Karpas-422 (cell line): ENCODE results near the gene ZFAND2A. TPM values are rescaled to one million over a fixed set of nuclear protein-coding genes. Genes with fewer than 3 reads are reported as not detected.
"Not testable (repeated sequence)": the region's sequence is repeated elsewhere in the genome, so short reads cannot be mapped to it uniquely, and the experiment has no call there.

Experiments
- DNase-seq: peaks from one replicate; pipeline ENCODE4 v3.0.0-alpha.2; 2015
- H2AFZ ChIP-seq: fragments of 200-600 bp; sonication (generic); 2 replicates; pipeline ENCODE4 v1.6.1; 2014; ENCODE audit warnings: antibody characterized with exemption, low read length, mixed read lengths
- H3K27ac ChIP-seq: fragments of 200-600 bp; sonication (generic); 2 replicates; pipeline ENCODE4 v1.5.1; 2014; ENCODE audit warnings: mild to moderate bottlenecking, low read length, moderate library complexity
- H3K27me3 ChIP-seq: fragments of 200-600 bp; sonication (generic); 2 replicates; pipeline ENCODE4 v1.6.1; 2014; ENCODE audit warnings: low read length, mixed read lengths
- H3K36me3 ChIP-seq: fragments of 200-600 bp; sonication (generic); 2 replicates; pipeline ENCODE4 v1.6.1; 2014; ENCODE audit warnings: low read length, mixed read lengths; ENCODE audit not compliant: insufficient read depth
- H3K4me1 ChIP-seq: fragments of 200-600 bp; sonication (generic); 2 replicates; pipeline ENCODE4 v1.6.1; 2014; ENCODE audit warnings: mild to moderate bottlenecking, low read length, mixed read lengths
- H3K4me2 ChIP-seq: fragments of 200-600 bp; sonication (generic); 2 replicates; pipeline ENCODE4 v1.6.1; 2014; ENCODE audit warnings: low read length, low read depth, mild to moderate bottlenecking; ENCODE audit not compliant: poor library complexity, severe bottlenecking
- H3K4me3 ChIP-seq: fragments of 200-600 bp; sonication (generic); 2 replicates; pipeline ENCODE4 v1.5.1; 2014; ENCODE audit warnings: mild to moderate bottlenecking, antibody characterized with exemption, low read length, mixed read lengths
- H3K79me2 ChIP-seq: fragments of 200-600 bp; sonication (generic); 2 replicates; pipeline ENCODE4 v1.6.1; 2014; ENCODE audit warnings: mild to moderate bottlenecking, low read length, mixed read lengths
- H3K9ac ChIP-seq: fragments of 200-600 bp; sonication (generic); 2 replicates; pipeline ENCODE4 v1.6.0; 2014; ENCODE audit warnings: low read length
- H3K9me2 ChIP-seq: fragments of 200-600 bp; sonication (generic), shearing (Covaris generic); replicated peaks from 2 replicates; pipeline ENCODE4 v1.6.0; 2014; ENCODE audit warnings: mild to moderate bottlenecking, low read length, moderate library complexity; ENCODE audit not compliant: insufficient read depth
- H3K9me3 ChIP-seq: fragments of 300-700, 200-600 bp; sonication (generic); 2 replicates; pipeline ENCODE4 v1.6.1; 2014; ENCODE audit warnings: low read length, mixed read lengths
- H4K20me1 ChIP-seq: fragments of 200-600 bp; sonication (generic); 2 replicates; pipeline ENCODE4 v1.6.1; 2014; ENCODE audit warnings: mild to moderate bottlenecking, antibody characterized with exemption, low read length, low read depth; ENCODE audit not compliant: insufficient read depth
- total RNA-seq: library from RNA; depleted of rRNA; stranded (reverse); fragments of >200 nt; shearing (Covaris generic); gene quantifications from 2 replicates; pipeline ENCODE4 v1.2.3, GENCODE V29; 2014; ENCODE audit warnings: low replicate concordance

The ZFAND2A gene
- total RNA-seq, 1 experiment from 2014 or later, result 11.5 TPM

- not testable (repeated sequence) for H3K9me3 ChIP-seq, H3K27ac ChIP-seq, H3K9ac ChIP-seq, H3K4me2 ChIP-seq, H3K36me3 ChIP-seq, H3K27me3 ChIP-seq, H2AFZ ChIP-seq, H4K20me1 ChIP-seq, H3K79me2 ChIP-seq, H3K9me2 ChIP-seq, H3K4me1 ChIP-seq, H3K4me3 ChIP-seq
- DNase-seq, result peak; percentile 65
These were observed 11.5 kb upstream of the ZFAND2A start for GRCh38 chr7:1171516-1171915.

GRCh38 chr7:1170741-1171501 is 10.9 kb upstream of the ZFAND2A start:
- H3K4me2 ChIP-seq, result no peak overlapping the region
- no peaks in the 10 kb centered on the region for H3K79me2 ChIP-seq
- H3K9me3 ChIP-seq, result peaks cover 6% of the 10 kb centered on the region; the same call in 1 of the 2 replicates
- no peaks in the 10 kb centered on the region for H3K27me3 ChIP-seq
- no peak overlapping the region for H3K27ac ChIP-seq
- no peaks in the 10 kb centered on the region for H3K9me2 ChIP-seq
- peaks cover 3% of the 10 kb centered on the region for H3K4me1 ChIP-seq
- H3K36me3 ChIP-seq, result no peaks in the 10 kb centered on the region
- H3K4me3 ChIP-seq, result no peak overlapping the region
- no peak overlapping the region for H2AFZ ChIP-seq
- H4K20me1 ChIP-seq, result no peaks in the 10 kb centered on the region
- no peak for DNase-seq
- H3K9ac ChIP-seq, result no peak overlapping the region

- Histone ChIP-seq H3K36me3 (no peaks in the 10 kb centered on the region; the same call in 1 of the 2 replicates), H3K9ac (no peak overlapping the region), H3K9me3 (peaks cover 6% of the 10 kb centered on the region; the same call in 1 of the 2 replicates), H3K9me2 (no peaks in the 10 kb centered on the region), H3K79me2 (no peaks in the 10 kb centered on the region), H3K27me3 (no peaks in the 10 kb centered on the region), H3K27ac (no peak overlapping the region), H2AFZ (no peak overlapping the region), H3K4me3 (no peak overlapping the region), H4K20me1 (no peaks in the 10 kb centered on the region), H3K4me1 (no peaks in the 10 kb centered on the region), H3K4me2 (no peak overlapping the region)
- DNase-seq, result no peak
These were observed 9.7 kb upstream of the ZFAND2A start for GRCh38 chr7:1169409-1170368.

- Histone ChIP-seq H3K27me3 (no peaks in the 10 kb centered on the region), H3K4me2 (no peak overlapping the region), H4K20me1 (no peaks in the 10 kb centered on the region), H3K27ac (no peak overlapping the region), H3K9me2 (no peaks in the 10 kb centered on the region), H3K4me1 (no peaks in the 10 kb centered on the region), H3K4me3 (no peak overlapping the region), H3K79me2 (no peaks in the 10 kb centered on the region), H3K36me3 (no peaks in the 10 kb centered on the region; the same call in 1 of the 2 replicates), H3K9me3 (peaks cover 6% of the 10 kb centered on the region; the same call in 1 of the 2 replicates), H2AFZ (no peak overlapping the region), H3K9ac (no peak overlapping the region)
- no peak for DNase-seq
These were observed 8.4 kb upstream of the ZFAND2A start for GRCh38 chr7:1168422-1168821.

- peaks cover 17% of the 10 kb centered on the region for H3K79me2 ChIP-seq
- H3K9me2 ChIP-seq, result no peaks in the 10 kb centered on the region
- H3K27me3 ChIP-seq, result no peaks in the 10 kb centered on the region
- no peak overlapping the region for H2AFZ ChIP-seq
- DNase-seq, result no peak
- no peak overlapping the region for H3K9ac ChIP-seq
- H3K9me3 ChIP-seq, result no peaks in the 10 kb centered on the region
- H3K36me3 ChIP-seq, result no peaks in the 10 kb centered on the region; the same call in 1 of the 2 replicates
- H4K20me1 ChIP-seq, result no peaks in the 10 kb centered on the region; the same call in 1 of the 2 replicates
- H3K27ac ChIP-seq, result no peak overlapping the region
- H3K4me2 ChIP-seq, result no peak overlapping the region
- peaks cover 11% of the 10 kb centered on the region for H3K4me1 ChIP-seq
- H3K4me3 ChIP-seq, result no peak overlapping the region
These were observed 4.4 kb upstream of the ZFAND2A start for GRCh38 chr7:1164436-1164835.

GRCh38 chr7:1163121-1163520 is 3.1 kb upstream of the ZFAND2A start:
- no peak overlapping the region for H2AFZ ChIP-seq
- no peaks in the 10 kb centered on the region for H3K27me3 ChIP-seq
- H3K9ac ChIP-seq, result no peak overlapping the region
- no peaks in the 10 kb centered on the region; the same call in 1 of the 2 replicates for H3K36me3 ChIP-seq
- no peak overlapping the region for H3K27ac ChIP-seq
- no peak overlapping the region for H3K4me2 ChIP-seq
- no peaks in the 10 kb centered on the region for H3K9me3 ChIP-seq
- H3K79me2 ChIP-seq, result peaks cover 30% of the 10 kb centered on the region
- H3K4me1 ChIP-seq, result peaks cover 22% of the 10 kb centered on the region
- DNase-seq, result no peak
- H3K9me2 ChIP-seq, result no peaks in the 10 kb centered on the region
- H4K20me1 ChIP-seq, result no peaks in the 10 kb centered on the region; the same call in 1 of the 2 replicates
- no peak overlapping the region for H3K4me3 ChIP-seq

GRCh38 chr7:1160670-1161021 is 650 bp upstream of the ZFAND2A start:
- Histone ChIP-seq H3K9ac (peak overlapping the region; percentile 99), H4K20me1 (peaks cover 7% of the 10 kb centered on the region; the same call in 1 of the 2 replicates), H3K4me3 (peak overlapping the region; percentile 96), H3K4me2 (peak overlapping the region; percentile 77), H3K9me2 (no peaks in the 10 kb centered on the region), H3K9me3 (no peaks in the 10 kb centered on the region), H2AFZ (0 out of 2 replicates have a peak overlapping the region, but pooled peaks have one; percentile 38), H3K27ac (peak overlapping the region; percentile 74), H3K4me1 (peaks cover 24% of the 10 kb centered on the region), H3K36me3 (no peaks in the 10 kb centered on the region; the same call in 1 of the 2 replicates), H3K79me2 (peaks cover 44% of the 10 kb centered on the region), H3K27me3 (no peaks in the 10 kb centered on the region)
- DNase-seq, result no peak

- not testable (repeated sequence) for H3K27me3 ChIP-seq, H3K36me3 ChIP-seq, DNase-seq, H4K20me1 ChIP-seq, H3K9me3 ChIP-seq, H3K9me2 ChIP-seq, H3K27ac ChIP-seq, H2AFZ ChIP-seq
- Histone ChIP-seq H3K9ac (peak overlapping the region; percentile 91), H3K79me2 (peaks cover 44% of the 10 kb centered on the region), H3K4me1 (peaks cover 24% of the 10 kb centered on the region), H3K4me3 (peak overlapping the region; percentile 96), H3K4me2 (peak overlapping the region; percentile 76)
These were observed 765 bp downstream of the ZFAND2A start for GRCh38 chr7:1159231-1159630.
